Body of pancreas (tissue), 4 donors: ENCODE measurements around the gene ANKRD34A. TPM values are rescaled to one million over a fixed set of nuclear protein-coding genes. Genes with fewer than 3 reads are reported as not detected.

ENCODE experiments used
- ATAC-seq: fragments of 150-250 bp; one replicate; pipeline ENCODE4 v1.9.1; 2016
- DNase-seq, 4 donors: peaks; one replicate each; pipeline ENCODE4 v3.0.0-alpha.2; 2019
- H3K27ac ChIP-seq, 4 donors: fragments of 200-600 bp; sonication (generic); 1 replicate in 3 of 4; 2 replicates in 1 of 4; pipeline versions ENCODE4 v1.5.1 to v1.6.1; 2016 to 2019; ENCODE audit warnings: mild to moderate bottlenecking in 1 of 4, mixed read lengths in 1 of 4, moderate library complexity in 1 of 4
- H3K27me3 ChIP-seq, 2 donors: fragments of 200-600 bp; sonication (generic); one replicate each; pipeline ENCODE4 v1.6.0; 2016; ENCODE audit warnings: mild to moderate bottlenecking in 1 of 2
- H3K36me3 ChIP-seq, 2 donors: fragments of 200-600 bp; sonication (generic); replicated peaks in 1 of 2; 2 replicates each; pipeline ENCODE4 v1.5.1; 2016; ENCODE audit warnings: low read depth in 2 of 2; ENCODE audit not compliant: insufficient read depth in 1 of 2
- H3K4me1 ChIP-seq: fragments of 200-600 bp; sonication (generic); one replicate; pipeline ENCODE4 v1.6.0; 2016
- H3K4me3 ChIP-seq, 2 donors: fragments of 200-600 bp; sonication (generic); 1 replicate in 1 of 2; 2 replicates in 1 of 2; pipeline ENCODE4 v1.5.1; 2016 to 2019
- H3K9me3 ChIP-seq, 3 donors: fragments of 200-600 bp; sonication (generic); 1 replicate in 2 of 3; 2 replicates in 1 of 3; pipeline ENCODE4 v1.5.1; 2016
- CTCF ChIP-seq, 7 experiments: fragments of 450-650 bp in 4 of 7; fragments of 200-600 bp in 3 of 7; sonication (generic) in 3 of 7; IDR thresholded peaks; one replicate each; pipeline ENCODE4 v1.5.1; 2016 to 2019; ENCODE audit warnings: antibody characterized with exemption in 7 of 7
- POLR2A ChIP-seq, 3 donors: fragments of 450-650 bp; IDR thresholded peaks; one replicate each; pipeline ENCODE4 v1.6.1; 2016; ENCODE audit warnings: antibody characterized with exemption in 3 of 3, mild to moderate bottlenecking in 2 of 3
- WGBS, 2 donors: methylation state at CpG; one replicate each; pipeline ENCODE4 v1.1.5; 2017; 5-methylcytosine and 5-hydroxymethylcytosine counted together
- intact Hi-C: fragments of 100-400 bp; cut with DNase I; formaldehyde crosslinking; loops from one replicate; pipeline ENCODE4 v1.15.1; 2023
- total RNA-seq, 2 donors: library from RNA; depleted of rRNA; stranded (reverse); fragments of >200 nt; gene quantifications; one replicate each; pipeline ENCODE4 v1.1.0, GENCODE V29; 2016

ANKRD34A gene
- total RNA-seq, 2 donors from 2014 or later, result 0.66 TPM; not detected in 1

DNA sequence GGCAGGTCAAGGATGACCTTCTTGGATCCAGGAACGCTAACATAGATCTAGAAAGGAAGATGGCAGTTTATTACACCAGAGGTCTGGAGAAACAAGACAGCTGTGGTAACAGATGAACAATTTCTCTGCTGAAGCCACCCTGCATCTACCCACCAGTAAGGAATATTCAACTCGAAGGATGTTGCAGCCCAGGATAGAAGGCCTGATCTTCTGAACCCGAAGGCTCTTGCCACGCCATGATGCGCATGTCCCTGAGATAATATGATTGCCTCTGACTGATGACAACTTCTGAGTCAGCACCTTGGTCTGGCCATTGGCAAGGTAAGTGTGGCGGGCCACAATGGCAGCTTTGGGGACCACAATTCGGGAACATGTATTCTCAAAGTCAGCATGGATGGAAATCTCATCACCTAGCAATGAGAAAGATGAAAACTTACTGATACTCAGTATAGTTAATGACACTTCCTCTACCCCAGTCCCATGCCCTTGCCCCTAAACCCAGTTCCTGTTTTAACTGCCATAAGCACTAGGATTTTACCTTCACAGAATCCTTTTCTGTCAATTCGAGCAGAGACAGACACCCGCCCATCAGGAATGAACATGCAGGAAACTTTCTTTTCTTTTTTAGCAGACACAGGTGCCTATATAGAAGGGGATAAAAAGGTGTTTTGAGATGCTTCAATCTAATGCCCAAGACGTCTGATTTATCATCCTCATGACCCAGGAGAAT, 30.2 kb upstream of the ANKRD34A start:
- intact Hi-C loops, result no loop called here
- 1 to 8% methylated on average over 10 of the region's 10 CpGs for WGBS, 2 donors
- peak in 1 of 4 donors; percentile 36 for DNase-seq

DNA sequence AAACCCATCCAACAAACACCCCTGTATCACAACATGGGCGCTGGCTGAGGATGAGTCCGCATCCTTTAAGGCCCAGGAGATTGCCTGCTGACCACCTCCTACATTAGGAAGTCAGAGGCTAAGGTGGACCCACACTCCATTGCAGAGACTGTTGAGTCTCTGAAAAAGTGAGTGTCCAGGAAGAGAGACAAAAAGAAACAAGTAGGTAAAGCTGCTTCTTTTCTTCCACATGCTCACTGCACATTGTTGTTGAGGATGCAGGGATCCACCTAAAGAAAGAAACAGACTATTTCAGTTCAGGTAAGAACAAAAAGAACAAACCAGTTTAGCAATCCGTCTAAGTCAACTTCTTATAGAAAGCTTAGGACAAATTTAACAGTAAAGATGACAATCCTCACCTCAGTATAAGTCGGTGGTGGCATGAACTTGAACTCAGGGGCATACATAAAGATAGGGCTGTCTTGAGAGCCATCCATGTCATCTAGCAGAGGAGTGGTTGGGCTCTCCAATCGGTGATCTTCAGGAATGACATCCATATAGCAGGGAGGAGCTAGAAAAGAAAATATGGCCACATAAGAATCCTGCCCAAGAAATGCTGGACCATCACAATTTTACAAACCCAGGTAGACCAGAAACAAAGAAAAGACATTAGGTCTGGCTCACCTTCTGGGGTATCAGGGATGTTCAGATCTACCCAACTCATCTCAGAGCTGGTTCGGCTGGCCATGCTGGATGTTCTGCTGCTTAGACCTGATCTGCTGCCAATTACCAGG, 29.4 kb upstream of the ANKRD34A start:
- WGBS, 2 donors, result 19 to 28% methylated on average over 6 of the region's 6 CpGs
- no peak for TF ChIP-seq POLR2A (IDR thresholded peaks at IDR 0.05)
- peak in 1 of 7 experiments; percentile 3 for TF ChIP-seq CTCF (IDR thresholded peaks at IDR 0.05)
- DNase-seq, result no peak

More for the DNA sequence above, 30.2 kb upstream of the ANKRD34A start:
- H3K9me3 ChIP-seq, result no peaks in the 10 kb centered on the region
- ATAC-seq, result no peak
- peaks cover 10 to 18% of the 10 kb centered on the region in 2 donors for H3K36me3 ChIP-seq
- peaks cover 64% of the 10 kb centered on the region for H3K4me1 ChIP-seq
- TF ChIP-seq POLR2A (IDR thresholded peaks at IDR 0.05) (no peak), CTCF (IDR thresholded peaks at IDR 0.05) (no peak)
- peak overlapping the region; percentile 50 to 98 (median 95) for H3K27ac ChIP-seq
- H3K27me3 ChIP-seq, result no peaks in the 10 kb centered on the region
- peak overlapping the region; percentile 41 to 94 for H3K4me3 ChIP-seq

DNA sequence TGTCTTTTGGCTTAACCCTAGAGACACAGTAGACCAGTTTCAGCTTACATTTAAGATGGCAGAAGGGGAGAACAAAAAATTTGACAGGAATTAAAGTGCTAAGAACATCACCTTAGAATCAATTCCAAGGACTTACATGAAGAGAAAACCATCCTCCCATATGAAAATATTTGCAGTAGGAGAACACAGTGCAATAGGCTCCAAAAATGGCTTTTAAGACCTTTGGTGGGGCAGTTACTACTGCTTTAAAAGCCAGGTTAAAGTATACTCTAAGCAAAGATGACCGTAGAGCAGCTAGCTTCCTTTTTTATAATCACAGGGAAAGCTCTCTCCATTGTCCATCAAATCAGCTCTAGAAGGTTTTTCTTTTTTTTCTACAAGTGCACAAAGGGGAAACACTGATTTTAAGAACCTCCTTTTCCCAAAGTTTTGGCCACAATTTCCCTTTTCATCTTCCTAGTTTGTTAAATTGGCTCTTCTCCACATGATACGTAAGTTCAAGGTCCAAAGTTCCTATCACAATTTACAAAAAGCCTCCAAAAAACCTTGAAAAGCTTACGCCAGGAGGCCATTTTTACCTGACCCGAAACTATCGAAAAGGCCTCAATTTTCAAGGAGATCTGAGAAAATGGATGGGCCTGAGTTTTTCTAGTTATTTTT, 28.7 kb upstream of the ANKRD34A start:
- Histone ChIP-seq H3K27me3 (no peaks in the 10 kb centered on the region), H3K4me3 (peak overlapping the region in 1 of 2 donors; percentile 94), H3K27ac (peak overlapping the region; percentile 59 to 98 (median 95)), H3K9me3 (no peaks in the 10 kb centered on the region), H3K4me1 (peaks cover 50% of the 10 kb centered on the region), H3K36me3 (peaks cover 10 to 18% of the 10 kb centered on the region in 2 donors)
- WGBS, 2 donors, result 9 to 13% methylated on average over 5 of the region's 5 CpGs
- no peak for TF ChIP-seq POLR2A (IDR thresholded peaks at IDR 0.05)
- TF ChIP-seq CTCF (IDR thresholded peaks at IDR 0.05), result no peak
- DNase-seq (no peak), ATAC-seq (no peak)
- intact Hi-C loops, result no loop called here

More for the DNA sequence above, 29.4 kb upstream of the ANKRD34A start:
- peaks cover 10 to 18% of the 10 kb centered on the region in 2 donors for H3K36me3 ChIP-seq
- intact Hi-C loops, result no loop called here
- H3K27me3 ChIP-seq, result no peaks in the 10 kb centered on the region
- no peaks in the 10 kb centered on the region for H3K9me3 ChIP-seq
- H3K4me1 ChIP-seq, result peaks cover 56% of the 10 kb centered on the region
- H3K27ac ChIP-seq, result peak overlapping the region; percentile 50 to 98 (median 95)
- ATAC-seq, result no peak
- peak overlapping the region; percentile 41 to 94 for H3K4me3 ChIP-seq

DNA sequence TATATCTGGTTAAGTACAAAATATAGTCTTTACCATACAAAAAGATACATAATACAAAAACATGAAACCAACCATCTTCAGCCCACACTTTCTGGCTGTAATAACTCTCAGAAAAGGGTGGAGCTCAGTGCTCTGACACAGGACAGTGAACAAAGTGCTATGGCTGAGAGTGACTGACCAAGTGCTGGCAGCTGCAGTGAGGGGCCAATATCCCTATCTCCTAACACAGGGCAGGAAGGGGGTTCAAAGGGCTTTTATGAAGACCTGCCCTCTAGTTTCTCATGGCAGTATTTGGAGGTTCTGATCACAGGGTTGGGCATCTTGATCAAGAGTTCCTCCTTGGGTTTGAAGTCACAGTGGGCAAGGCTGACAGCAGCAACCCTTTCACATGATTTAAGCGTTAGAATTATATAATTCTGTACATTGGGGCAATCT, 28.1 kb upstream of the ANKRD34A start:
- Histone ChIP-seq H3K4me1 (peaks cover 50% of the 10 kb centered on the region), H3K27ac (peak overlapping the region; percentile 59 to 98 (median 95)), H3K36me3 (peaks cover 10 to 18% of the 10 kb centered on the region in 2 donors), H3K9me3 (no peaks in the 10 kb centered on the region), H3K27me3 (no peaks in the 10 kb centered on the region), H3K4me3 (peak overlapping the region in 1 of 2 donors; percentile 4)
- DNase-seq (no peak), ATAC-seq (no peak)
- no peak for TF ChIP-seq CTCF (IDR thresholded peaks at IDR 0.05)
- no peak for TF ChIP-seq POLR2A (IDR thresholded peaks at IDR 0.05)
- intact Hi-C loops, result no loop called here
- 41 to 54% methylated on average over 1 of the region's 1 CpG for WGBS, 2 donors
